Measurements from ENCODE around the gene EIF3J.
"Not testable (repeated sequence)": the region's sequence is repeated elsewhere in the genome, so short reads cannot be mapped to it uniquely, and the experiment has no call there.

EIF3J gene

GRCh38 chr15:44541282-44541958, 4.5 kb downstream of the EIF3J start:
- DNase-seq (ENCODE audit: low spot score), result no peak

GRCh38 chr15:44542596-44542995, 5.6 kb downstream of the EIF3J start:
- DNase-seq (ENCODE audit: low spot score), result no peak

GRCh38 chr15:44544745-44545144, 7.8 kb downstream of the EIF3J start:
- DNase-seq (ENCODE audit: low spot score), result not testable (repeated sequence)

GRCh38 chr15:44545913-44546802, 9.2 kb downstream of the EIF3J start:
- peak; percentile 93 for DNase-seq (ENCODE audit: low spot score)

GRCh38 chr15:44549152-44549551, 12.2 kb downstream of the EIF3J start:
- not testable (repeated sequence) for DNase-seq (ENCODE audit: low spot score)

- peak; percentile 43 for DNase-seq (ENCODE audit: low spot score)
Observed at GRCh38 chr15:44550256-44550655, 13.3 kb downstream of the EIF3J start.

- DNase-seq (ENCODE audit: low spot score), result no peak
Observed at GRCh38 chr15:44550734-44551133, 13.8 kb downstream of the EIF3J start.

- DNase-seq (ENCODE audit: low spot score), result peak; percentile 79
Observed at GRCh38 chr15:44554934-44555723, 18.2 kb downstream of the EIF3J start.

GRCh38 chr15:44560926-44561325, 24.0 kb downstream of the EIF3J start:
- not testable (repeated sequence) for DNase-seq (ENCODE audit: low spot score)

- no peak for DNase-seq (ENCODE audit: low spot score)
Observed at GRCh38 chr15:44565387-44566154, 28.6 kb downstream of the EIF3J start.

GRCh38 chr15:44566155-44566540, 29.2 kb downstream of the EIF3J start:
- no peak for DNase-seq (ENCODE audit: low spot score)

- DNase-seq (ENCODE audit: low spot score), result no peak
Observed at GRCh38 chr15:44568338-44568737, 31.4 kb downstream of the EIF3J start.

- DNase-seq (ENCODE audit: low spot score), result no peak
Observed at GRCh38 chr15:44569316-44569715, 32.4 kb downstream of the EIF3J start.

- no peak for DNase-seq (ENCODE audit: low spot score)
Observed at GRCh38 chr15:44570361-44570760, 33.4 kb downstream of the EIF3J start.

GRCh38 chr15:44573386-44573785, 36.4 kb downstream of the EIF3J start:
- DNase-seq (ENCODE audit: low spot score), result no peak

GRCh38 chr15:44574734-44575133, 37.8 kb downstream of the EIF3J start:
- DNase-seq (ENCODE audit: low spot score), result no peak

- no peak for DNase-seq (ENCODE audit: low spot score)
Observed at GRCh38 chr15:44580105-44580504, 43.2 kb downstream of the EIF3J start.

GRCh38 chr15:44584162-44584749, 47.3 kb downstream of the EIF3J start:
- no peak for DNase-seq (ENCODE audit: low spot score)

- no peak for DNase-seq (ENCODE audit: low spot score)
Observed at GRCh38 chr15:44585633-44586032, 48.7 kb downstream of the EIF3J start.

GRCh38 chr15:44588541-44588940, 51.6 kb downstream of the EIF3J start:
- no peak for DNase-seq (ENCODE audit: low spot score)

- no peak for DNase-seq (ENCODE audit: low spot score)
Observed at GRCh38 chr15:44591326-44591725, 54.4 kb downstream of the EIF3J start.

Measured in SK-N-DZ (cell line).